Kidney epithelial cell (primary cell): Measurements from ENCODE around the gene CAPN11. TPM values are rescaled to one million over a fixed set of nuclear protein-coding genes. Genes with fewer than 3 reads are reported as not detected.
"Not testable (repeated sequence)": the region's sequence is repeated elsewhere in the genome, so short reads cannot be mapped to it uniquely, and the experiment has no call there.

Source experiments
- DNase-seq: peaks from one replicate; pipeline ENCODE4 v3.0.0-alpha.2; 2010; ENCODE audit warnings: low read depth
- H3K27me3 ChIP-seq: 2 replicates; pipeline ENCODE4 v1.6.0; 2011; ENCODE audit warnings: low read length; ENCODE audit not compliant: control insufficient read depth, insufficient read depth
- H3K36me3 ChIP-seq: 2 replicates; pipeline ENCODE4 v1.5.1; 2011; ENCODE audit warnings: low read length; ENCODE audit not compliant: control insufficient read depth, insufficient read depth
- H3K4me3 ChIP-seq: 2 replicates; pipeline ENCODE4 v1.5.1; 2011; ENCODE audit warnings: low read depth, mild to moderate bottlenecking, control low read depth, low read length
- CTCF ChIP-seq: IDR thresholded peaks from 2 replicates; pipeline ENCODE4 v1.5.1; 2011; ENCODE audit warnings: mild to moderate bottlenecking, moderate library complexity, low read length, control low read depth, inconsistent platforms; ENCODE audit not compliant: insufficient read depth, poor library complexity, severe bottlenecking
- total RNA-seq: library from RNA; depleted of rRNA; stranded (reverse); fragments of >200 nt; gene quantifications from 2 replicates; pipeline ENCODE4 v1.2.3, GENCODE V29; 2015

The CAPN11 gene
- total RNA-seq, 1 donor from 2014 or later, result not detected

- Histone ChIP-seq H3K27me3 (no peaks in the 10 kb centered on the region), H3K36me3 (peaks cover 1% of the 10 kb centered on the region), H3K4me3 (no peak overlapping the region)
- no peak for DNase-seq
- no peak for TF ChIP-seq CTCF
Measured at GRCh38 chr6:44142835-44143234, 15.8 kb upstream of the CAPN11 start.

- Histone ChIP-seq H3K4me3 (no peak overlapping the region), H3K27me3 (no peaks in the 10 kb centered on the region), H3K36me3 (peaks cover 3% of the 10 kb centered on the region)
- no peak for TF ChIP-seq CTCF
- no peak for DNase-seq
Measured at GRCh38 chr6:44143731-44144130, 14.9 kb upstream of the CAPN11 start.

- not testable (repeated sequence) for H3K36me3 ChIP-seq
Measured at GRCh38 chr6:44144536-44144935, 14.1 kb upstream of the CAPN11 start.

GRCh38 chr6:44145839-44146238, 12.8 kb upstream of the CAPN11 start:
- peaks cover 3% of the 10 kb centered on the region for H3K36me3 ChIP-seq
- no peak for DNase-seq
- TF ChIP-seq CTCF, result no peak
- no peaks in the 10 kb centered on the region for H3K27me3 ChIP-seq
- no peak overlapping the region for H3K4me3 ChIP-seq

More at GRCh38 chr6:44144536-44144935, 14.1 kb upstream of the CAPN11 start:
- not testable (repeated sequence) for DNase-seq, H3K4me3 ChIP-seq, H3K27me3 ChIP-seq

- no peak for TF ChIP-seq CTCF
- Histone ChIP-seq H3K27me3 (no peaks in the 10 kb centered on the region), H3K4me3 (no peak overlapping the region), H3K36me3 (peaks cover 3% of the 10 kb centered on the region)
- DNase-seq, result no peak
Measured at GRCh38 chr6:44146685-44147084, 11.9 kb upstream of the CAPN11 start.

- DNase-seq, result no peak
- Histone ChIP-seq H3K4me3 (no peak overlapping the region), H3K36me3 (peaks cover 3% of the 10 kb centered on the region), H3K27me3 (no peaks in the 10 kb centered on the region)
- no peak for TF ChIP-seq CTCF
Measured at GRCh38 chr6:44147256-44147655, 11.4 kb upstream of the CAPN11 start.
